ENCODE data around the gene YIPF5. TPM values are rescaled to one million over a fixed set of nuclear protein-coding genes. Genes with fewer than 3 reads are reported as not detected.

Gene YIPF5
- total RNA-seq, 4 donors from 2014 or later: 24.9 to 31.1 (median 28.5) TPM

GRCh38 chr5:144142139-144142823 lies 28.2 kb downstream of the YIPF5 start:
- WGBS: 9% methylated on average over 2 of the region's 2 CpGs

GRCh38 chr5:144141585-144141984 lies 28.9 kb downstream of the YIPF5 start:
- H3K4me3 ChIP-seq: no peak overlapping the region
- no peaks in the 10 kb centered on the region for H3K27me3 ChIP-seq
- intact Hi-C loops (cut with DNase I): no loop called here
- no peak for DNase-seq (ENCODE audit: extremely low spot score)
- no peaks in the 10 kb centered on the region for H3K9me3 ChIP-seq
- 100% methylated on average over 2 of the region's 2 CpGs for WGBS
- H3K4me1 ChIP-seq: peaks cover 6 to 17% (median 7%) of the 10 kb centered on the region in 4 donors
- TF ChIP-seq EP300 (IDR thresholded peaks at IDR 0.05) (no peak), POLR2A (IDR thresholded peaks at IDR 0.05; ENCODE audit: low read depth) (no peak), POLR2AphosphoS5 (IDR thresholded peaks at IDR 0.05) (no peak)
- TF ChIP-seq, protein P1, sequence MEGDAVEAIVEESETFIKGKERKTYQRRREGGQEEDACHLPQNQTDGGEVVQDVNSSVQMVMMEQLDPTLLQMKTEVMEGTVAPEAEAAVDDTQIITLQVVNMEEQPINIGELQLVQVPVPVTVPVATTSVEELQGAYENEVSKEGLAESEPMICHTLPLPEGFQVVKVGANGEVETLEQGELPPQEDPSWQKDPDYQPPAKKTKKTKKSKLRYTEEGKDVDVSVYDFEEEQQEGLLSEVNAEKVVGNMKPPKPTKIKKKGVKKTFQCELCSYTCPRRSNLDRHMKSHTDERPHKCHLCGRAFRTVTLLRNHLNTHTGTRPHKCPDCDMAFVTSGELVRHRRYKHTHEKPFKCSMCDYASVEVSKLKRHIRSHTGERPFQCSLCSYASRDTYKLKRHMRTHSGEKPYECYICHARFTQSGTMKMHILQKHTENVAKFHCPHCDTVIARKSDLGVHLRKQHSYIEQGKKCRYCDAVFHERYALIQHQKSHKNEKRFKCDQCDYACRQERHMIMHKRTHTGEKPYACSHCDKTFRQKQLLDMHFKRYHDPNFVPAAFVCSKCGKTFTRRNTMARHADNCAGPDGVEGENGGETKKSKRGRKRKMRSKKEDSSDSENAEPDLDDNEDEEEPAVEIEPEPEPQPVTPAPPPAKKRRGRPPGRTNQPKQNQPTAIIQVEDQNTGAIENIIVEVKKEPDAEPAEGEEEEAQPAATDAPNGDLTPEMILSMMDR (IDR thresholded peaks at IDR 0.05): no peak
- no peak overlapping the region for H3K27ac ChIP-seq (replicated peaks in 1 of 4)
- H3K36me3 ChIP-seq: no peaks in the 10 kb centered on the region

More at GRCh38 chr5:144142139-144142823, 28.2 kb downstream of the YIPF5 start:
- Histone ChIP-seq H3K36me3 (no peaks in the 10 kb centered on the region), H3K27me3 (no peaks in the 10 kb centered on the region), H3K4me3 (no peak overlapping the region), H3K4me1 (peaks cover 6 to 17% (median 7%) of the 10 kb centered on the region in 4 donors), H3K9me3 (no peaks in the 10 kb centered on the region), H3K27ac (replicated peaks in 1 of 4) (no peak overlapping the region)
- no peak for DNase-seq (ENCODE audit: extremely low spot score)
- intact Hi-C loops (cut with DNase I): no loop called here
- TF ChIP-seq, protein P1 (IDR thresholded peaks at IDR 0.05): peak; percentile 49 to 61 (median 52)
- TF ChIP-seq POLR2AphosphoS5 (IDR thresholded peaks at IDR 0.05) (no peak), POLR2A (IDR thresholded peaks at IDR 0.05; ENCODE audit: low read depth) (no peak), EP300 (IDR thresholded peaks at IDR 0.05) (no peak)

DNA sequence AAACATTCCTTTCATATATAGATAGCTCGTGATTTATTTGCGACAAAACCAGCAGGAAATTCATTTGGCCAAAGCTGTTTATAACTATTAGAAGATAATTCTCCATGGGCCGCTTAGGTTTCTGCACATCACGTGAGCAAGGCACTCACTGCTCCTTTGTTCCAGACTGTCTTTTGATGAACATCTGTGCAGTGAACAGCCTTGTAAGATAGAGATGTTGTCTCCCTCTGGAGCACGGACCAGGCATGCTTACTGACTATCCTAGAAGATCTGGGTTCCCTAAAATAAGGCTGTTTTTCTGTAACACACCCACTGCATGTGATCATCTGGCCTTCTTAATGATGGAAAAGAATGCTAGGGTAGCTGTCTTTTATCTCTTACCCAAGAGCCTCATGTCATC lies 30.9 kb downstream of the YIPF5 start:
- no peak for DNase-seq (ENCODE audit: extremely low spot score)
- Histone ChIP-seq H3K27me3 (no peaks in the 10 kb centered on the region), H3K4me3 (no peak overlapping the region), H3K9me3 (no peaks in the 10 kb centered on the region), H3K4me1 (peaks cover 6 to 9% (median 7%) of the 10 kb centered on the region in 4 donors), H3K27ac (replicated peaks in 1 of 4) (no peak overlapping the region), H3K36me3 (no peaks in the 10 kb centered on the region)
- WGBS: 79% methylated on average over 5 of the region's 5 CpGs
- intact Hi-C loops (cut with DNase I): no loop called here
- TF ChIP-seq EP300 (IDR thresholded peaks at IDR 0.05) (no peak), POLR2A (IDR thresholded peaks at IDR 0.05; ENCODE audit: low read depth) (no peak), POLR2AphosphoS5 (IDR thresholded peaks at IDR 0.05) (no peak)
- TF ChIP-seq, protein P1 (IDR thresholded peaks at IDR 0.05): no peak

DNA sequence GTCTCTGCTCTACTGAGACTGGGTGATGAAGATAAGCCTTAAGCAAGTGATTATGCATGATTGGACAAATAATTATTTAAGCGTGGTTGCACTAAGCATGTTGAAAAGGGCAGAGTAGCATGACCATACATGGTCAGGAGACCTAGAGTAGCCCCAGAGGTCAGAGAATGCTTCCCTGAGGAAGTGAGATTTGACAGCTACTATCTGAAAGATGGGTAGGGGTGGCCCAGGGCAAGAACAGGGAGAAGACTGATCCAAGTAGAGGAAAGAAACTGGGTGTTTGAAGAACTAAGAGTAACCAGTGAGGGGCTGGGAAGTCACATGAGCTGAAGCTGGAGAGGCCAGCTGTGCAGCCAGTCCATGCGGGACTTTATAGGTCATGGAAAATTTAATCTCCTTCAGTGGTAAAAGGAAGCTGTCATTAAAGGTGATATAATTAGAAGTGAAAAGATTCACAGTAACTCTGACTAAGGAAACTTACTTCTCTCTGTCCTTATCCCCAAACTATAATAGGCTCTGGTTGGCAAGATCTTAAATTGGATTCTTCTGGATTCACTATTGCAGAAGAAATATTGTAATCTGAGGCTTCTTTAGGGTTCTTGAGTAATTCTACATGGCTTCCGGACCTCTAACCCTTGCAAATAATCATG lies 35.2 kb downstream of the YIPF5 start:
- DNase-seq (ENCODE audit: extremely low spot score): no peak
- 84% methylated on average over 3 of the region's 3 CpGs for WGBS
- H3K4me3 ChIP-seq: no peak overlapping the region
- TF ChIP-seq POLR2AphosphoS5 (IDR thresholded peaks at IDR 0.05): no peak
- no peak for TF ChIP-seq EP300 (IDR thresholded peaks at IDR 0.05)
- TF ChIP-seq POLR2A (IDR thresholded peaks at IDR 0.05; ENCODE audit: low read depth): no peak
- H3K27ac ChIP-seq (replicated peaks in 1 of 4): no peak overlapping the region
- peaks cover 0 to 4% (median 0%) of the 10 kb centered on the region in 4 donors for H3K4me1 ChIP-seq
- intact Hi-C loops (cut with DNase I): no loop called here
- H3K36me3 ChIP-seq: no peaks in the 10 kb centered on the region
- H3K9me3 ChIP-seq: no peaks in the 10 kb centered on the region
- no peaks in the 10 kb centered on the region for H3K27me3 ChIP-seq

- no peak overlapping the region for H3K4me3 ChIP-seq
- WGBS: 100% methylated on average over 2 of the region's 2 CpGs
- peaks cover 0 to under 1% (median 0%) of the 10 kb centered on the region in 4 donors for H3K4me1 ChIP-seq
- TF ChIP-seq POLR2A (IDR thresholded peaks at IDR 0.05; ENCODE audit: low read depth) (no peak), EP300 (IDR thresholded peaks at IDR 0.05) (no peak), POLR2AphosphoS5 (IDR thresholded peaks at IDR 0.05) (no peak)
- TF ChIP-seq, protein P1 (IDR thresholded peaks at IDR 0.05): no peak
- H3K9me3 ChIP-seq: no peaks in the 10 kb centered on the region
- H3K27me3 ChIP-seq: no peaks in the 10 kb centered on the region
- no peak for DNase-seq (ENCODE audit: extremely low spot score)
- intact Hi-C loops (cut with DNase I): no loop called here
- no peak overlapping the region for H3K27ac ChIP-seq (replicated peaks in 1 of 4)
- H3K36me3 ChIP-seq: no peaks in the 10 kb centered on the region
Observed at GRCh38 chr5:144134194-144134826, 36.1 kb downstream of the YIPF5 start.

Data from esophagus muscularis mucosa (tissue), 4 donors.